Dedifferentiated amniotic fluid mesenchymal stem cell (primary cell): Measurements from ENCODE around the gene CHEK1.

Experiments
- DNase-seq: peaks from one replicate; pipeline ENCODE4 v3.0.0-alpha.2; 2016; ENCODE audit errors: extremely low spot score

The CHEK1 gene

DNA sequence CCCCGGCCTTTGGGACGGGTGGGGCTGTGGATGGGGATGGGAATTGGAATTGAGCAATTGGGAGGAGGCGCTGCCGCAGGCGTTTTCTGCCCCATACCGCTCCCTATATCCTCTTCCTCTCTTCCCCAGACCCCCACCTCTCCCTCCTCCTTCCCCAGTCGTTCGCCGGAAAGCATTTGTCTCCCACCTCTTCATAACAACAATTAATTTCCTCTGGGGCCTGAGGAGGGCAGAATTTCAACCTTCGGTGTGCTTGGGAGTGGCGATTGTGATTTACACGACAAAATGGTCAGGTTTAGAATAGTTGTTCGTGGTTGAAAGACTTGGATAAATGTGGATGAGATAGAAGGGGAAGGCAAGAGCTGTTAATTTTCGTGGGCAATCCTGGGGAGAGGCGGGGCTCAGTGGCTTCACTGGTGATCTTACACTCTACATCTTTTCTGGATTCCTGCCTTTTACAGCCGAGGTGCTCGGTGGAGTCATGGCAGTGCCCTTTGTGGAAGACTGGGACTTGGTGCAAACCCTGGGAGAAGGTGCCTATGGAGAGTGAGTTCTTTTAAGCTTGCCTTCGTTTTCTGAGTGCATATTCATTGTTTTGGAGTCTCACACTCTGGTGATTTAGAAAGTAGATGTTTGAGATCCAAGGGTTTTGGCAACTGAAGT is 1.5 kb downstream of the CHEK1 start:
- peak; percentile 44 for DNase-seq

DNA sequence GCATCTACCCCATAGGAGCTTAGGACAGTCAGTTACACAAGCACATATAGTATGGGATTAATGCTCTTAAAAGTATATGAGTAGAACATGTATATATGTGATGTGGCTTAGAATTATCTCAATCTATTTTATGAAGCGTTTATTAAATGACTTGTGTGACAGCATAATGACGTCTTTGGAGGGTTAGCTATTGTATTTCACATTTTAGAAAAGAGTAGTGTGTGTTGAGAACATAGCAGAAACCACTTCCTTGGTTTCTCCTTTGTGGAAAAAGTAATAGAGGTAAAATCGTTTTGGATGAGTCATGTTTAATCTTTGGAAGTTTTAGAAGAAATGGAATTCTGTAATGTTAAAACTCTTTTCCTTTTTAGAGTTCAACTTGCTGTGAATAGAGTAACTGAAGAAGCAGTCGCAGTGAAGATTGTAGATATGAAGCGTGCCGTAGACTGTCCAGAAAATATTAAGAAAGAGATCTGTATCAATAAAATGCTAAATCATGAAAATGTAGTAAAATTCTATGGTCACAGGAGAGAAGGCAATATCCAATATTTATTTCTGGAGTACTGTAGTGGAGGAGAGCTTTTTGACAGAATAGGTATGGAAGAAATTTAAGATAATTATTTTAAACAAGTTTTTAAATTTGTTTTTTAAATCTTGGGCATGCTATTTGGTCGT is 2.4 kb downstream of the CHEK1 start:
- DNase-seq, result no peak

DNA sequence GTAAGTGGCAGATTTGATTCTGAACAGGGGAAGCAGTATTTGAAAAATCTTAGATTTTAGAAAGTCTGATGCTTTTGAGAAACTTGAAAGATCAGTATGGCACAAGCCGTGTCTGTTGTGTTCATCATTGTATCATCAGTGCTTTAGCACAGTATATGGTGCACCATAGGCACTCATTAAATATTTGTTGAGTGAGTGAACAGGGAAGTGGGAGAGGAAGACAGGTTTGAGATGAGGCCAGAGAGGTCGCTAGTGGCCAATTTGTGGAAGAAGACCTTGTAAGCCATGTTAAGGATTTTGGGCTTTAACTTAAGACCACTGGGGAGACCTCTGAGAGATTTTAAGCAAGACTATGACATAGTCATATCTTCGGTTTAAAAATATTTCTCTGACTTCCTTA is 12.9 kb downstream of the CHEK1 start:
- no peak for DNase-seq

DNA sequence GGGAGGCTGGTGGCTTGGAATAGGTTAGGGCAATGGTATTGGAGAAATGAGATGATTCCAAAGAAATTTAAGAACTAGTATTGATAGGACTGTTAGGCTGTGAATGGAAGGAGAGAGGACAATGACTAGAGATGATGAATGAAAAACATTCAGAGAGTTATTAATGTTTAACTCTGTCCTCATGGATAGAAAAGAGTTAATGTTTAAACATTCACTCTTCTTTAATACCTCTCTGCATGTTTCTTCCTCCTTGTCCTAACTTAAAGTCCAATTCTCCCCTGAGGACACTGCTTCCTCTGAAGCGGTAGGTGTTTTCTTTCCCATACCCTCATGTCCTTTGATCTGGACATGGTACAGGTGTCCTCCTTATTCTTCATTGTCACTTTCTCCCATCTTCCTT is 13.4 kb downstream of the CHEK1 start:
- no peak for DNase-seq

DNA sequence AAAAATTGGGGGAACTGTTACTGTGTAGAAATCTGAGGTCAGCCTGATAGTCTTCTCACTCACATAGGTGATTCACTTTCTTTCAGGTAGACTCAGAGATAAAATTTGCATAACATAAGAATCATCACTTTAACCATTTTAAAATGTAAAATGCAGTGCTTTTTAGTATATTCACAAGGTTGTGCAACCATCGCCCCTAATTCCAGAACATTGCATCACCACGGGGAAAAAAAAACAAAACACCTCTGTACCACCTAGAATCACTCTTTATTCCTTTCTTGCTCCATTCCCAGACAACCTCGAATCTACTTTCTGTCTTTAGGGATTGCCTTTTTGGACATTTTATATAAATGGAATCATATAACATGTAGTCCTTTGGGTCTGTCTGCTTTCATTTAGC is 20.9 kb downstream of the CHEK1 start:
- no peak for DNase-seq

DNA sequence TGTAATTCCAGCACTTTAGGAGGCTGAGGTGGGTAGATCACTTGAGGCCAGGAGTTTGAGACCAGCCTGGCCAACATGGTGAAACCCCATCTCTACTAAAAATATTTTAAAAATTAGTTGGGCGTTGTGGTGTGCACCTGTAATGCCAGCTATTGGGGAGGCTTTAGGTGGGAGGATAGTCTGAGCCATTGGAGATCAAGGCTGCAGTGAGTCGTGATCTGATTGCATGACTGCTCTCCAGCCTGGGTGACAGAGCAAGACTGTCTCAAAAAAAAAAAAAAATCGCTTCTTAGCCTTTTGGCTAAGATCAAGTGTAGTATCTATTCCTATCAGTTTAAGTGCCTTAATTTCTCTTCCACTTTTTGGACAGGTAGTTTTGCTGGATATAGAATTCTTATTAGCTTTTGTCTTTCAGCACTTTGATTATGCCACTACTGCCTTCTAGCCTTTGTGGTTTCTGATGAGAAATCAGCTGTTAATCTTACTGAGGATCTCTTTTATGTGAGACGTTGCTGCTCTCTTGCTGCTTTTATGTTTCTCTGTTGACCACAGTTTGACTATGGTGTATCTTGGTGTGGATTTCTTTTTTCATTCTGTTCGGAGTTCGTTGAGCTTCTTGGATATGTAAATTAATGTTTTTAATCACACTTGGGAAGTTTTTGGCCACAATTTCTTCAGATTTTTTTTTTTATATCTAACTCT is 24.7 kb downstream of the CHEK1 start:
- DNase-seq, result no peak

DNA sequence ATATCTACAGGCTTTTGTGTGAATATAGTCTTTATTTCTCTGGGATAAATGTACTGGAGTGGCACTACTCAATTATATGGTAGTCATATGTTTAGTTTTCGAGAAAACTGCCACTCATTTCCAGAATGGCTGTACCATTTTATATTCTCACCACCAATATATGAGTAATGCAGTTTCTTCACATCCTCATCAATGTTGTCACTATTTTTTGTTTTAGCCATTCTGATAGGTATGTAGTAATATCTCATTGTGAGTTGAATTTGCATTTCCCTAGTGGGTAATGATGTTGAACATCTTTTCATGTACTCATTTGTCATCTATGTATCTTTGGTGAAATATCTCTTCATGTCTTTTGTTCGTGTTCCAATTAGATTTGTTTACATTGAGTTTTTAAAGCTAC is 37.7 kb downstream of the CHEK1 start:
- no peak for DNase-seq

DNA sequence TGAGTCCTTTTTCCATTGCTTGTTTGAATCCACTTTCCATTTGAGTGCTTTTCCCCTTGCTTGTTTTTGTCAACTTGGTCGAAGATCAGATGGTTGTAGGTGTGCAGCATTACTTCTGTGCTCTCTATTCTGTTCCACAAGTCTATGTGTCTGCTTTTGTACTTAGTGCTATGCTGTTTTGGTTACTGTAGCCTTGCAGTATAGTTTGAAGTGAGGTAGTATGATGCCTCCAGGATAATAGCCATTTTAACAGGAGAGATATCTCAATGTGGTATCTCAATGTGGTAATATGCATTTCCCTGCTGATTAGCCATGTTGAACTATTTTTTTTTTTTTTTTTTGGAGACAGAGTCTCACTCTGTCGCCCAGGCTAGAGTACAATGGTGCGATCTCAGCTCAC is 38.9 kb downstream of the CHEK1 start:
- DNase-seq, result no peak

DNA sequence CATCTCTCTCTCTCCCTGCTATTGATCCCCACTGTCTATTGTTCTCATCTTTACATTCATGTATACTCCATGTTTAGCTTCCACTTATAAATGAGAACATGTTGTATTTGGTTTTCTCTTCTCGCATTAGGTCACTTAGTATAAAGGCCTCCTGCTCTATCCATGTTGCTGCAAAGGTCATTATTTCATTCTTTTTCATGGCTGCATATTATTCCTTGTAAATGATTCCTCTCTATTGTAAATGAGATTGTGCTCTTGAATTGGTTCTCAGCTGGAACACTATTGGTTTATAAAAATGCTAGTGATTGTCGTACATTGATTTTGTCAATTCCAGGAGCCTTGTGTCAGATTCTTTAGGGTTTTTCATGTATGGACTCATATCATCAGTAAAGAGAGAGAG is 42.2 kb downstream of the CHEK1 start:
- DNase-seq, result no peak

DNA sequence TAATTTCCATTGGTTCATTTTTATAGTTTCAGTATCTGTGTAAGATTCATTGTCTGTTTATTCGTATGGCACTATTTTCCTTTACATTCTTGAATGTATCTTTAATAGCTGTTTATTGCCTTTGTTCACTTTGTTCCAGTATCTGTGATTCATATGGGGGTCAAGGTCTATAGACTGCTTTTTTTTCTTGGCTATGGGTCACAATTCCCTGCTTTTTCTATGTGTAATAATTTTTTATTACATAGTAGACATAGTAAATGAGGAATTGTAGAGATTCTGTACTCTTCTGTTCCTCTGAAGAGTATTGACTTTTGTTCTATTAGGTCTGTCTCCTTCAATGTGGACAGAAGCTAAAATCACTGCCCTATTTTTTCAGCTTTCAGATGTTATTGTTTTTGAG is 45.2 kb downstream of the CHEK1 start:
- DNase-seq, result no peak

DNA sequence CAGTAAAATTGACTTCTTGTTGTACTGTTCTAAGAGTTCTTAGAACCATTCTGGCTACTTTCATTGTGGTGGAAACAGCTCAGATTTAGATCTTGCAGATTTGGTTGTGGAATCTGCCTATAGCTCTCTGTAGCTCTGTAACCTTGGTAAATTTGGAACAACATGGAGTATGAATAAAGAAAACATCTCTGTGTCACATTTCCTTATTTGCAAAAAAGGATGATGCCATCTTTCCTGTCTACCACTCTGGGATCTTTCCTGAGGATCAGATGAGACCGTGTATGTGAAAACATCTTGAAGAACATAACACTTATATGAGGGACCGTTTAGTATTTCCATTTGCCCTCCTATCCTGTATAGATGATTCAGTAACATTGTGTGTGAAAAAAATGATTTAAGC is 46.6 kb downstream of the CHEK1 start:
- no peak for DNase-seq

DNA sequence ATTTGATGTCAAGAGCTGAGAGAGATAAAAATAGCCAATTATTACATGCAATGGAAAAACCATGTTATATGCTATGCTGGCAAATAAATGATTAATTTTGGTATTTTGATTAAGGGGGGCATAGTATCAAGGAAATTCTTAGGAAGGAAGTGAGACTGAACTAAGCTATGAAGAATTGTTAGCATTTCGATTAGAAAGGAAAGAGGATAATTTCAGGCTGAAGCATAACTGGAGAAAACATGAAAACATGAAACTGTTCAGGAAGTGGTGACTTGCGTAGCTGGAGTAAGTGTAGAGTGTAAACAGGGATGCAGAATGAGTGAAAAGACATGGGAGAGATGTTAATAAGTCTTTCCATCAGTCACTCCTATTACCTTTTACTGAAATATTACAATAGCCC is 49.2 kb downstream of the CHEK1 start:
- DNase-seq, result no peak

DNA sequence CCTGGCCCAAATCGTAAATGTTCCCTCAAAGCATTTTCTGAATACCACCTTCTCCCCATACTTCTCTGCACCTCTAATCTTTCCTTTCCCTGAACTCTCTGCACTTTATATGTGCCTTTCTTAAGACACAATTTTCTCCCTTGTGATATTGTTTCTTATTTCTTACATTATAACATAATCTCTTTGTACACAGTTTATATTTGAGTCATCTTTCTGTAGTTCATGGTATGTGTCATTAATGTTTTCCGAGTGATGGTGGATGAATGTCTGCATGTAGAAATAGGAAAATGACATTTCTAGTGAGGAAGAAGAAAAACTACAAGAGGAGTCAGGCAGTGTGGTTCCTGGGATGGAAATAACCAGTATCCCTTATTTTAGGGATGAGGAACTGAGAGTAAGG is 50.2 kb downstream of the CHEK1 start:
- DNase-seq, result no peak

DNA sequence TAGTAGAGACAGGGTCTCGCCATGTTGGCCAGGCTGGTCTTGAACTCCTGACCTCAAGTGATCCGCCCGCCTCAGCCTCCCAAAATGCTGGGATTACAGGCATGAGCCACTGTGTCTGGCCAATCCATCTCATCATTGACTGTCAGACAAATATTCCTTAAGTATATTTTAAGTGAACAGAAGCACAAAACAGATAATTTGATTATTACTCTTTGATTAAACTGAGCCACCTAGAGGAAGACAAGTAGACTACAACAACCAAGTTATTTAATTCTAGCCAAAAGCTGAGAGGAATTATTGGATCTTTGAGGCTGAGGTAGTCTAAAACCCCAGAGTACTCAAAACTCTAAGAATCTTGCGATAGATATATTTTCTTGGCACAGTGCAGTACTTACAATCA is 54.4 kb downstream of the CHEK1 start:
- no peak for DNase-seq

DNA sequence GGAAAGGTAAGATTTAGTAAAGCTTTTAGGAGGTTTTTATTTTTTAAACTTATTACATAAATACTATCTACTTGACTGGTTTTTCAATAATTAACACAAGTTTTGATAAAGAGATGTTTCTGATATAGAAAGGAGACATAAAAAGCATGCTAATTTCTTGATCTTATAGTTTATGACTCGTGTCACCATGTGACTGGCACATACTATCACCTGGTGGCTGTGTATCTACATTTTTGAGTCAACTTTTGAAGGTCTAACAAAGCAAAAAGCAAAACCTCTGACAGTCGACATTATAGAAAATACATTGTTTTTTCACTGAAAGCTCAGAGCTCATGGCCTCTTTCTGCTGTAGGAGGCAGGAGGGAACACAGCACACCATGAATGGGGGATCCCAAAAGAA is 54.9 kb downstream of the CHEK1 start:
- DNase-seq, result no peak

DNA sequence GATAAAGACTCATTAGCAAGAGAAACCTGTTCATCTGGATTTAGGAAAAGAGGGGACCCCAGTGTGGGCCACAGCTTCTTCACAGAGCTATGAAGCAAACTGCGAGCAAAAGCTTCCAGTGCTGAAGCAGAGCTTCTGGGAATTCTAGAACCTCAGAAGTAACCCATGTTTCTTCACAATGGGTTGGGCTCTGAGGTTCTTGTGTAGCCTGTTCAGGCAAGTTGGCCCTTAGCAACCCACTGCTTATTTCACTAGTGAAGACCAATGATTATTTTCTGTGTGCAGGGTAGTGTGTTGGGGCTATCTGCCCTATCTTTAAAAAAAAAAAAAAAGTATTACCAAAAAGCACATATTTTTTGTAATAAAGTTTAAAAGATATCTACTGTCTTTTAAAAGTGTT is 55.8 kb downstream of the CHEK1 start, which contains the start of gene ACRV1:
ACRV1 (minus strand) TSS at position 101 of the 400 bp plus-strand sequence; CDS start at position 34, 67 bp downstream.
- DNase-seq, result no peak

DNA sequence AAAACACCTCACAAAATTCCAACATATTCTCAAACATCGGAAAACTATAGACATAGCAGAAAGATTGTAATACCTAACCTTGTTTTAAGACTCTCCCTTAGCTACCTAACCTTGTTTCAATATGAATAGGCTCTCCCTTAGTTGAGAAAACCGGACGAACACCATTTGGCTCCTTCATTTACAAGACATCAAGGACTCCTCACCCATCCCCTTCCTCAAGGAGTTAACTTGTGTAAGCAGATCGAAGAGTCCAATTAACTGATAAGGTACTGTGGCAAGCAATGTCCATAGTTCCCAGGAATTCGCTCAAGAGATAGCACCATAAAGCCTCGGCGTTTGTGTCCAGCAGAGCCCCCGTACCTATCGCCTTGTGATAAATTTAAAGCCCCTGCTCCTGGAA is 60.3 kb downstream of the CHEK1 start:
- DNase-seq, result no peak

DNA sequence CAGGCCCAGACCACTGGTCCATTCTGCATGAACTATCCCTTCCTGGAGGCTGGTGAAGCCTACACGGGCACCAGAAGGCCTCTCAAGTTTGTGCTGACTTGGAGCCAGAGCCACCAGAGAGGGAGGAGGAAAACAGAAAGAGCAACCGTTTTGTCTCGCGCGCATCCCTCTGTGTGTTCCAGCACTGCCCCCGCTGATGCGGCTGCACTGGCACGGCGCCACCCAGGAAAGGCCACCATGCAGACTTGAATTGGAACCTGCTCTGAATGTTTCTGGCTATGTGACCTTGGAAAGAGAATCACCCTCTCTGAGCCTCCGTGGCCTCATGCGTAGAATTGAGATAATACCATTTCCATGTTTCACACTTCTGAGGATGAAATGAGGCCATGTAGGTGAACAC is 63.1 kb downstream of the CHEK1 start:
- no peak for DNase-seq

DNA sequence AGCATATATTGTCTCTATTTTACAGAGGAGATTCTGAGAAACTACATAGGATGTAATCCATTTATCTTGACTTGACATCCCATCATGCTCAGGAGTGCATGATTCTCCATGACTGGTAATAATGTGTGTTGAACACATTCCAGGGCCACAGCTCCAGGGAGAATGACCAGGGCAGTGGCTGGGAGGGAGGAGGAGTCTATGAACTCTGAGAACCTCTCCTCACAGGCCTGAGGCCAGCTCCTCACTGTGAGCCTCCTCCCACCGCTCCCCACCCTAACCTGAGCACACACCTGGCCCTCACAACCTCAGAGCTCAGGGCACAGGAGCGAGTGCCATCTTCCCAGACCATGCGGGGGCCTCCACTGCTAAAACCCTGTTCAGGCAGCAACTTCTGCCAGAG is 63.7 kb downstream of the CHEK1 start:
- no peak for DNase-seq

DNA sequence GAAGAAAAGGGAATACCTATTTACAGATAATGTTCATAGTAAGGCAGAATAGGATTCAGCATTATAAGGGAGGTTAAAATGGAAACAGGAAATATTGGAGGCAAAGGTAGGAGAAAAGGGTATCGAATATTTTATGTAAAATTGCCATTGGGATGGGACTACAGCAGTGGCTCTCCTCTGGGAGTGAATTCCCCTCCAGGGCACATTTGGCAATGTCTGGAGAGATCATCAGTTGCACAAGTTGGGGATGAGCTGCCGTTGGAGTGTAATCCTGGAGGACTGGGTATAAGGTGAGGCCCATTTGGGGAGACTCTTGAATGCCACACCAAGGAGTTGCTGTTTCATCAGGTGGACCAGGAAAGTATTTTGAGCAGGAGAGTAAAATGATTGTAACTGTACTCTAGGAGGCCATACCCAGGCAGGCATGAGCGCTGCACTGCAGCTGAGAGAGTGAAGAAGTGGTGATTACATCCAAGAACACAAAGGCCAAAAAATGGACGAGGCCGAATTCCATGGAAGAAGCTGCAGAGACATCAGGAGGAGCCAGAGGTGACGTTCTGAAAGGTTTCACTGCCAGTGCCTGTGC is 64.4 kb downstream of the CHEK1 start:
- no peak for DNase-seq

DNA sequence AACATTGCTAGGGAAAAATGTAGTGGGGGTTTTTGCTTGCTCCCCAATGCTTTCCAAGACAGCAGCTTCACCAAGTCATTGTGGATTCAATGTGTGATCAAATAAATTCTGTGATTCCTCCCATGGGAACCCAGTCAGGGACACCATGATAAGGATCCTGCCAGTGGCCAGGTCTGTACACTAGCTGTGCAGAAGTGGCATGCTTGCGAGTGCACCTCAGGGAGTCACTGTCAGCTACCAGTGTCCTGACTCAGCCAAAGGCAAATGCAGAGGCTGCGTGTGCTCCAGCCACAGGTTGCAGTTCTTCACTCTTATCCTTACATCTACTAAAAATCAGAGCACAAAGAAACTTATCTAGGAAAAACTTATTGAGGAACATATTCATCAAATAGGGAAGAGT is 65.0 kb downstream of the CHEK1 start:
- DNase-seq, result no peak

DNA sequence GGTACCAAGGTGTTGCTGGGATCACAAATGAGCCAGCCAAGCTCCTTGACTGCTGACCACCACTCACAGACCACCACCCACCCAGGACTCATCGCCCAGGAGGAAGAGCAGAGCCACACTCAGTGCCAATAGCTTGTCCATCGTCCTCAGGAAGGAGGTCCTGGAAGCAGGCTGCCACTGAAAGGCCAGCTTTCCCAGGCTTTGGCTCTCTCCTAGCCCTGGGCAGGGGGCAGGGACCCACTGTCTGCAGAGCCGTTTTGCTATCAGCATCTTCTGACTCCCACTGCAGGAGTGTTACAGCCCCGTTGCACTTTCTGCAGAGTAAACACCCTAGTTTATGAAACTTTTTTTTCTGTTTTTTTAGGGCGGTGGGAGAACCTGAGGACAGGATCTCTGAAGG is 67.9 kb downstream of the CHEK1 start:
- DNase-seq, result no peak

DNA sequence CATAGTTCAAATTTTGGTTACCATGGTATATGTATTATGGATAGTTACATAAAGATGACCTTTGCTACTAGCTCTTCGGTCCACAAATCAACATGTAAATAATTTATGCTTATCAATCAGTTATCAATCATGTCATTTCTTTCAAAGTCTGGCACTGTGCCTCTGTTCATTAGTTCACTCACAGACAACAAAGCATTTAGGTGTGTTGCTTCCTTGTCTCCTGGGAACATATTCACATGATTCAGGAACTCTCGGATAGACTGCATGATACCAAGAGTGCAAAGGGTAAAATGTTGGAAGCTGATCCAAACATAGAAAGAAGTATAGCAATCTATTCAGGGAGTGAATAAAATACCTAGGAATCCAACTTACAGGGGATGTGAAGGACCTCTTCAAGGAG is 70.0 kb downstream of the CHEK1 start:
- DNase-seq, result no peak
